H1 (cell line): ENCODE data around the gene TEAD1.

Experiments used
- EP300 ChIP-seq, 2 experiments: IDR thresholded peaks; 1 replicate in 1 of 2; 2 replicates in 1 of 2; pipeline ENCODE4 v1.6.1; 2011 to 2012; ENCODE audit warnings: low read depth in 2 of 2, low read length in 2 of 2, mild to moderate bottlenecking in 2 of 2, borderline replicate concordance in 1 of 2, inconsistent platforms in 1 of 2, moderate library complexity in 1 of 2
- EZH2 ChIP-seq: fragments of 200-600 bp; sonication (generic); IDR thresholded peaks from 2 replicates; pipeline ENCODE4 v1.7.1; 2012; ENCODE audit warnings: low read depth, mild to moderate bottlenecking, moderate library complexity, low read length, inconsistent platforms; ENCODE audit not compliant: severe bottlenecking
- JUN ChIP-seq: IDR thresholded peaks from 2 replicates; pipeline ENCODE4 v1.6.1; 2011; ENCODE audit warnings: low read depth, mild to moderate bottlenecking, improper control_type of control experiment, low read length
- MAX ChIP-seq: IDR thresholded peaks from 2 replicates; pipeline ENCODE4 v1.6.1; 2012; ENCODE audit warnings: inconsistent platforms
- RAD21 ChIP-seq, 2 experiments: IDR thresholded peaks in 1 of 2; conservative IDR thresholded peaks in 1 of 2; 2 replicates each; pipeline ENCODE4 v1.6.1; 2011; ENCODE audit warnings: low read depth in 2 of 2, low read length in 2 of 2, improper control_type of control experiment in 1 of 2, inconsistent platforms in 1 of 2, mild to moderate bottlenecking in 1 of 2, moderate library complexity in 1 of 2
- SIN3A ChIP-seq, 2 experiments: IDR thresholded peaks in 1 of 2; conservative IDR thresholded peaks in 1 of 2; 2 replicates each; pipeline ENCODE4 v1.6.1; 2011 to 2012; ENCODE audit warnings: low read length in 2 of 2, improper control_type of control experiment in 1 of 2, low read depth in 1 of 2, mild to moderate bottlenecking in 1 of 2
- SP2 ChIP-seq: IDR thresholded peaks from 2 replicates; pipeline ENCODE4 v1.6.1; 2012; ENCODE audit warnings: mild to moderate bottlenecking, low read length, inconsistent platforms

DNA sequence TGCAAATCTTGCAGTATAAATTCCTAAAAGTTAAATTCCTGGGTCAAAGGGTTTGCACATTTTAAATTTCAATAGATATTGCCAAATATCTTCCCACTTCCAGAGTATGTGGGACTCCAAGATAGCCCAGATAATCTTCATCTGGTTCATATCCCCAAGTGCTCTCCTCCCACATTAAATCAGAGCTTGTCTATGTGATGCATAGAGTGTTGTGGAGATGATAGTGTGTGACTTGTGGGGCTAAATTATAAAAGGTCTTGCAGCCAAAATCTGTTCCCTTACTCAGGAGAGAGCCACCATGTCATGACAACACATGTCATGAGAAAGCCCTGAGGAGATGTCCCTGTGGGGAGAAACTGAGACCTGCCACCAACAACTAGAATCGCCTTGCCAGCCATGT lies 39.9 kb upstream of the TEAD1 start:
- TF ChIP-seq JUN: no peak
- TF ChIP-seq EP300 (IDR thresholded peaks at IDR 0.05; ENCODE audit: borderline replicate concordance in 1 of 2, low read depth in 2 of 2, low read length in 2 of 2): no peak
- TF ChIP-seq SIN3A (conservative IDR thresholded peaks at IDR 0.05 in 1 of 2, IDR thresholded peaks at IDR 0.05 in 1 of 2; ENCODE audit: low read depth in 1 of 2, low read length in 2 of 2): no peak
- no peak for TF ChIP-seq RAD21 (IDR thresholded peaks at IDR 0.05 in 1 of 2, conservative IDR thresholded peaks at IDR 0.05 in 1 of 2; ENCODE audit: low read depth in 2 of 2, low read length in 2 of 2)
- no peak for TF ChIP-seq EZH2
- TF ChIP-seq MAX: no peak
- no peak for TF ChIP-seq SP2
